Stimulated activated CD8-positive, alpha-beta memory T cell treated with anti-CD3 and anti-CD28 coated beads, Interleukin-12 subunit alpha, Interleukin-12 subunit beta, amount 100 ng/mL, for 24 hours (primary cell): ENCODE data around the gene ZNF2.
A peak's percentile ranks its signal among the peaks of the same experiment; 100 is the strongest.
"Not testable (repeated sequence)": the region's sequence is repeated elsewhere in the genome, so short reads cannot be mapped to it uniquely, and the experiment has no call there.

Experiments
- DNase-seq: peaks from one replicate; pipeline ENCODE4 v3.0.0-alpha.2; 2020; ENCODE audit errors: extremely low read depth

Gene ZNF2

DNA sequence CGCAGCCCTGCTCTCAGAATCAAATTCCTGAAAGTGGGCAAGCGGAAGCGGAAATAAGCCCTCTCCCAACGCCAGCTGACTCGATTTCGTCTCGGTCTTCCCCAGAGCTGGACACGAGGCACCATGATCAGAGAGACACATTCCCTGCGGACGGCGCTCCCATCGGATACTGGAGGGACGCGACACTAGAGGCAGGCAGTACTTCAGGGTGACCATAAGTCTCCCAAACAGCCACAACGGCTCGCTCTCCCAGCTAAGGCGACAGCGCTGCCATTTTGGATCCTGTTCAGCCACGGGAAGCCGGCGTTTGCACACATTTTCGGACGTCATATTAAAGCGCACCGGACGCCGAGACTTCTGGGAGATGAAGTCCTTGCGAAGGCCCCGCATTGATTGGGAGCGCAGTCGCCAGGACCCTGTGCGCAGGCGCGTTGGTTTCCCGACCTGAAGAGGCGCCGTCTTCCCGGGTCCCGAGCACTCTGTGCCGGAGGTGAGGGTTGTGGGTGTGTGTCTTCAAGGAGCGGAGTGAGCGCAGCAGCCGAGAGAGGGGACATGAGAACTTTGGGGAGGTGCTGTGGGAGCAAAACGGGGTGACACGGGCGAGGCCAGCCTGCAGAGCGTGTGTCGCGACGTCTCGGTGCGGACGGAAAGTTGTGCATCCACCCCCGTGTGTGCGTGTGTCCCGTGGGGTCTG, at the start of gene ZNF2:
Gene ZNF2 (plus strand): TSS at position 439 of the 694 bp plus-strand sequence. CDS start 10,418 bp downstream, outside the sequence.
- DNase-seq, result peak; percentile 94

DNA sequence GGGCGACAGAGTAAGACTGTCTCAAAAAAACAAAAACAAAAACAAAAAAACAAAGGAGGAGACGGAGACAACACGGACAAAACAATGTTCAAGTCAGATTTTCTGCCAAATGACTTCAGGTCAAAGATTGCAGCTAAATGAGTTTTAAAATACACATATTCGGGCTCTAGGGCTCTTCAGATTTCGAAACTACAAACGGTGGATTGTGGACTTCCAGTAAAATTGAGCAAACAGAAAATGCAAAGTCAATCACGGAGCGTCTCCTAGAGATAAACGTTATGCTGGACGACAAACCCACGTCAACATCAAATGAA, 44.6 kb upstream of the ZNF2 start:
- no peak for DNase-seq

DNA sequence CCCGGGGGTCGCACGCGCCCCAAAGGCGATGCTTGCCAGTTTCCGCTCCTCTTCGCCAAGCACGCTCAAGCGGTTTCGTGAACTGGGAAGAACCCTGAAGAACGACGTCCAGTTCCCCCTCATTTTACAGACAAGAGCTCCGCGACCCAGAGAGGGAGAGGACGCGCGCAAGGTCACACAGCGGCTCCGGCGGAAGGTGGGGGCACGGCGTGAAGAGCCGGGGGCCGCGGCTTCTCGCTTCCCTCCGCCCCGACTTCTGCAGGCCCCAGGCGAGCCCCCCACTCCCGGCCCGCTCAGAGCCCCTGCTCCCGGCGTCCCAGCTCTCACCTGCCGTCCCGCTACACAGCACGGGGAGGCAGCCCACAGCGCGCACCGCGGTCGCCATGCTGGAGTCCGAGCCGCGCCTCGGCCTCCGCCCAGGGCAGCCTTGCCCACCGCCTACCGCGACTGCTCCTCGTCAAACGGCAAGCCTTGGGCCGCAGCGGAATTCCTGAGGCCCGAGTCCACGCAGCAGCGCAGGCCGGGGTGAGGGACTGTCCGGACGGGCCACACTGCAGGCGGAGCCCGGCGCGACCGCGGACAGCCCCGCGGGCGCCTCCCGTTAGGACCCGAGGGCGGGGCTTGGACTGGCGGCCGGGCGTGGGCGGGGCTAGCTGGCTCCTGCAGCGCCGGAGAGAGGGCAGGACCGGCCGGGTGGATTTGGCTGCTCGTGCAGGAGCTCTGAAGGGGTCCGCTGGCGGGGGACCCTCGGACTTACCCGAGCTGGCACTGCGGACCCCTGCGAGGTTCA, 44.0 kb upstream of the ZNF2 start, which contains the start of gene MRPS5:
Gene MRPS5 (minus strand): TSS at position 402 of the 790 bp plus-strand sequence. CDS start 17 bp downstream, at position 385.
- DNase-seq, result peak; percentile 77

DNA sequence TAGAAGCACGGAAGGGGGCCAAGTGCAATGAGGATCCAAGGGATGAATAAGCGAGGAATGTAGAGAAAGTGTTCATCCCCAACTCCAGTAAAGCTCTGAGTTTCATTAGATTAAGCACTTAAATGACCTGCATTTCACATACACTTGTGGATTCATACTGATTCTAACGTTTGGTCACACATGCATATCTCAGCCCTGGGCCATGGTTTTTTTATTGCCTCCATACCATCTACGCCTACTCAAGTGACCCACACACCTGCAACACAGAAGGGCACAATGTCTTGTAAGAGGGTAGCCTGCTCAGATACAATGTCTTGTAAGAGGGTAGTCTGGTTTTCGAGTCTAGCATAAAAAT, 43.4 kb upstream of the ZNF2 start:
- no peak for DNase-seq

DNA sequence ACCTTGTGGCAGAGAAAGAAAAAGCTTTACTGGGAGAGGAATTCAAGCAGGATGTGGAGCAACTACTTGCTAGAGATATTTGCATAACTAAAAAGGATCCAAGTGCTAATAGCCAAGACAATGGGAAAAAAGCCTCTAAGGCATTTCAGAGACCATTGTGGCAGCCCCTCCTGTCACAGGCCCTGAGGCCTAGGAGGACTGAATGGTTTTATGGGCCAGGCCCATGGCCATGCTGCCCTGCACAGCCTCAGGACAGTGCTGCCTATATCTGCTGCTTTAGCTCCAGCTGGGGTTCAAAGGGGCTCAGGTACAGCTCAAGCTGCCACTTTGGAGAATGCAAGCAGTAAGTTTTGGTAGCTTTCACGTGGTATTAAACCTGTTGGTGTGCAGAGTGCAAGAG, 26.9 kb upstream of the ZNF2 start:
- DNase-seq, result no peak

DNA sequence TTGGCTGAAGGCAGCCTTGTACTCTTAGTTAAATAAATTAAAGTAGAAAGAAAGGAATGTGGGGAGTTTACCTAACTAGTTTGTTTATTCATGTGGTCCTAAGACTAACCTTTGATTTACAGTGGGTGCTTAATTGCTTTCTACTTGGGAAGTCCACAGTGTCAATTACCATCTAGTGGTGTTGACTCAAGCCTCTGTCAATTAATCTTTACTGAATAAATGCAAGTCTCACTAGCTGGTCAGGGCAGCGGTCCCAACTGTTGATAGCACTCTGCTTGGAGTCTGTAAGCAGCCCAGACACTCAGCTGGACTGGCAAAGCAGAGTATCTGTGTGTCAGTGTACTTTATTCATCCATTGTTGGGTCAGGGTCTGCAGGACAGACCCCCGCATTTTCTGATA, 21.8 kb upstream of the ZNF2 start:
- no peak for DNase-seq

DNA sequence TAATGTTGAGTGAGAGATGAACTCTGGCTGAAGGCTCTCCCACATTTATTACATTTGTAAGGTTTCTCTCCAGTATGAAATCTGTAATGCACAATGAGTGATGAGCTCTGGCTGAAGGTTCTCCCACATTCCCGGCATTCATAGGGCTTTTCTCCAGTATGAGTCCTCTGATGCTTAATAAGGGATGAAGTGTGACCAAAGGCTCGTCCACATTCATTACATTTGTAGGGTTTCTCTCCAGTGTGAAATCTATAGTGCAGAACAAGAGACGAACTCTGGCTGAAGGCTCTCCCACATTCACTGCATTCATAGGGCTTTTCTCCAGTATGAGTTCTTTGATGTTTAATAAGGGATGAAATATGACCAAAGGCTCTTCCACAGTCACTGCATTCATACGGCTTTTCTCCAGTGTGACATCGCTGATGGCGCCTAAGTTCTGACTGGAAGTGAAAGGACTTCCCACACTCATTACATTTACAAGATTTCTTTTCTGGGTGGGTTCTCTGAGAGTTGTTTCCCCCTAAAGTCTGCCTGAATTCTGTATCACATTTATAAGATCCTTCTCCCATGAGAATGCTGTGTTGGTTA, 16.1 kb upstream of the ZNF2 start:
- DNase-seq, result no peak

DNA sequence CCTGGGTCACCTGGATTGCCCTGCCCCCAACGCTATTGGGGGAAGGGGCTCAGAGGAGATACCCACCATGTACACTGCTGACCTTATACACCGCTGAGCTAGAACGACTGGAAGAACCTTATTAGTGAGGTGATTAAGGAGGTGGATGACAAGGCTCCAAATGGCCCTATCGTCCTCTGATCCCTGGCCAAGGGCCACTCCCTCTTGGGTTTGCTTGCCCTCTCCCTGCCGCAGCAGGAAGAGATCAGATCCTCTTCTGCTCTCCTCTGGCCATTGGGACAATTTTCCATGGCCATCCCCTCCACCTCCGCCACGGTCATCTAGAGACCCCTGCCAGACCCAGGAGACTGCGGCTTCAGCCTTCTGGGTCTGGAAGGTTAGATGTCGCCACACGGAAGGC, 7.2 kb upstream of the ZNF2 start:
- DNase-seq, result no peak

DNA sequence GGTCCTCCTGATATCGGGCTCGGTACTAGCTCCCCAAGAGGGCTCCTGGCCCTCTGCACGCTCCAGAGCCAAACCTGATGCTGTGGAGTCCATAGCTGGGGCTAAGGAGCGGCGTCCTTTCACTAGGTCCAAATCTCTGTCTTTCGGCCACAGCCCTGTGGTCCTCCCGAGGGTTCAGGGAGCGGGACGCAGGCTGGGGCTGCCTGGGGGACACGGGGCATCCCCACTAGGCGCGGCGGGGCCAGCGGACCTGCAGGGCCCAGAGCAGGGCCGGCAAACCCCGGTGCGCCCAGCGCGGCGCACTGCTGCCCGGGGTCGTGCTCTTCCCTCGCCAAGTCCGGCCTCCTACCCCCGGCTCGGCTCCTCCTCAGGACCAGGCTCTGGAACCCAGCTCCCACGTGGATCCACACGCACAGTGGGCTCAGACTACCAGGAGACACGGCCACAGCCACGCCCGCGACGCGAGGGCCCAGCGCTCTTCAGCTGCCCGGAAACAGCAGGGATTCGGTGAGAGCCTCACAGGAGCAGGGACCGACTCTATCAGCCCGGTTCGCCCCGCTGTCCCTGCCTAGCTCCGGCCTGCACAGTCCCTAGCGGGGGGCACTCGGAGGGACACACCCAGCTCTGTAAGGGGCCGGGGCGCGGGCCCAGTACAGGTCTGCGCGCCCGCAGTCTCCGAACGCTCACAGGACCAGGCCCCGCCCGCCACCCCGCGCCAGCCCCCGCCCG, 6.6 kb upstream of the ZNF2 start:
- DNase-seq, result no peak

DNA sequence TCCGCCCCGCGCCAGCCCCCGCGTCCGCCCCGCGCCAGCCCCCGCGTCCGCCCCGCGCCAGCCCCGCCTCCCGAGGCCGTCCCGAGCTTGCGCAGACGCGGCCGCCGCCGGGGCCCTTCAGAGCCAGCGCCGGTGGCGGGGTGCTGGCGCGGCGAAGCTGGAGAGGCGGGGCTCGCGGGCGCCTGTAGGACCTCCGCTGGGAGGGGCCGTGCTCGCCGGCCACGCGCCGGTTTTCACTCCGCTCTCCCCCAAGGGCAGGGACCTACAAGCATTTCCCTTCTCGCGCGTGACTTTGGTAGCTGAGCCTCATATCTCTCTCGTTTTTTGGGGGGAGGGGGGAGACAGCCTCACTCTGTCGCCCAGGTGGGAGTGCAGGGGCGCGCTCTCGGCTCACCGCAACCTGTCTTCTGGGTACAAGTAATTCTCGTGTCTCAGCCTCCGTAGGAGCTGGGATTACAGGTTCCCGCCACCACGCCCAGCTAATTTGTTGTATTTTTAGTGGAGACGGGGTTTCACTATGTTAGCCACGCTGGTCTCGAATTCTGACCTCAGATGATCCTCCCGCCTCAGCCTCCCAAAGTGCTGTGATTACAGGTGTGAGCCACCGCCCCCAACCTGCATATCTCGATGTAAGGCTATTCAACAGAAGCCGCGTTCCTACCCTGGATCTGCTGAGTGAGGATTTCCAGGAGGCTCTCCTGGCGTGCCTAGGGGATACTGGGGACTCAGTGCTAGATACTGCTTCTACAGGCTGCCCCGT, 5.7 kb upstream of the ZNF2 start, which contains the start of gene ZNF514:
Gene ZNF514 (minus strand): TSS at position 159 of the 760 bp plus-strand sequence. CDS start 6,595 bp downstream, outside the sequence.
- DNase-seq, result peak; percentile 53

DNA sequence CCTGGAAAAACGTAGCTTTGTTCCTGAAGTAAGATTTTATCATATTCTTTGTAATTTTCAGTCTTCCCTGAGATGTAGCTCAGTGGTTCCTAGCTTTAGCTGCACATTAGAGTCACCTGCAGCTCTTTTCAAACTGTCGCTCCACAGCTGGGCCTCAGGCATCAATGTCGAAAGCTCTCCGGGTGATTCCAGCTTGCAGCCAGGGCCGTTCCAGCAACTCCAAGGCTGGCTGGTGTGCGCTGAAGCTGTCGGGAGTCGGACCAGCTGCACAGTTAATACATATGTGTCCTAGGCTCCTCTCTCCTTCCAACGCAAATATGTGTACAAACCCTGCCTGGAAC, 609 bp upstream of the ZNF2 start:
- no peak for DNase-seq

DNA sequence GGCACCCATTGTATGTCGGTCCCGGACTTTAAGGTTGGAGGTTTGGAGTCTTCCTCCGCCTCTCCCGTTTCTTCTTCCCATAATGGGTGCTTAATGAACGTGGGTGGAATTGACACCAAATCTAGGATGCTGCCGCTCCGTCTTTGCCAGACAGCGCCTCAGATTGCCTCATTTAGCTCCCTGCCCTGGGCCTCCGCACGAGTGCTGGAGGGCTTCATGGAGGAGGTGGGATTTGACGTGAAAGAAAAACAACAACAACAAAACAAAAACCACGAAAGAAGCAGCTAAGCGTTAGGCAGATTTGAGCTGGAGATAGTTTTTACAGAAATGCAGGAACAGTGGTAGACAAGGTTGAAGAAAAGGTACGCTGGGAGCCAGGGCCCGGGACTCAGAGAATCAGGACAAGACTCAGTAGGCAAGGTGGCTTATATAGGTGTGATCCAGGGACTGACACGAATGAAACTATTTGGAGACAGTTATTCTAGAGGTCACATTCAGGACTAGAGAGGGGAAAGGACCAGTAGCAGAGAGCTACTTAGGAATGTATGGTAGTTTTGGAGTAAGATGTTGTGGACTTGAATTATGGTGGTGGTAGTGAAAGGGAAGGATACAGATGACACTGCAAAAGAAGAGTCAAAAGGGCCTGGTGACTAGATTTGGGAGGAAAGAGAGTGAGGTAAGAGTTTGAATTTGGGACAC, 605 bp downstream of the ZNF2 start:
- no peak for DNase-seq

DNA sequence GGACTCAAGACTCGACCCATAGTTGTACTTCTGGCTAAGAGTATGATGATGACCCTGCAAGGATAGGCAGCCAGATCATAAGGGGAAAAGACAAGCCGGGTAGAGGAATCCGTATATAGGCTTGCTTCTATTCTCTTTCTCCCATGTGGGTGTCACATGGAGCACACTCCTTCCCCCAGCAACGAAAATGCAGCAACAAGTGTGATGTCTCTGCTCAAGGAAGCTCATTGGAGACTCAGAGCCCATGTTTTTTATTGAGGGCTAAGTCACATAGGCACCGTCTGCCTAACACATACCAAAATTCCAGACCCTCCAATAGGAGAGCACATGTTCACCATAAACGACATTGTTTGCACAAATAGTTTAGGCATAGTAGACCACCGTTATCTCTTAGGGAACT, 6.3 kb downstream of the ZNF2 start:
- DNase-seq, result no peak

DNA sequence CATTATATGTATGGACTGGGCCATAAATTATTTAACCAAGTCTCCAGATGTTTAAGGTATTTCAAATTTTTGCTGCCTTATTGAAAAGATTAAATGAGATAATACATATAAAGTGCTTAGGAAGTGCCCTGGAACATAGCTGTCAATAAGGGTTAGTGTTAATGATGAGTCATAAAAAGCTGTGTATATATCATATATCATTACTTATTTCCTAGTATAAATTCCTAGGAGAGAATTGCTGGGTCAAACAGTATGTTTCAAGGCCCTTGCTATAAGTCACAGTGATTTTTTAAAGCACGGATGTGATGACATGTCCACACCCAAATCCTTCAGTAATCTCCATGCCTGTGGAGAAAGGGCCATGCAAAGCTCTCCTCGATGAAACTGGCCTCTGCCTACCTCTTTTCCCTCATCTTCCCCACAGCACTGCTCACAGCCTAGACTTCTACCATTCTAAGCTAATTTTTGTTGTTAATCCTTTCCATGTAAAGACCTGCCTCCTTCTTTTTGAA, 8.5 kb downstream of the ZNF2 start:
- DNase-seq, result no peak

DNA sequence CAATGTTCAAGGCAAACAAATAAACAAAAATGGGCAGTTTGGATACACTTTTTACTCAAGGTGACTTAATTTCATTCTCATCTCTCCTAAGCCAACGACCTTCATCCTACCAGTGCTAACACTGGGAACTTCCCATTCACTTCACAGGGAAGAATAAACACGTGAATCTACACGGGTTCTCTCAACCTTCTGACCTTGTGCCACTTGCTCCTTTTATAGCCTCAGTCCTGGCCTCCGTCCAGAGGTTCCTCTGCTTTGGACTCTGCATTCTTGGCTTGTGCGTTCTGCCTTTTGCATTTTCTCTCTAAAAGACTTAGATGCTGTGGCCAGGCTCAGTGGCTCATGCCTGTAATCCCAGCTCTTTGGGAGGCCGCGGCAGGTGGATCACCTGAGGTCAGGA, 13.8 kb downstream of the ZNF2 start:
- no peak for DNase-seq

DNA sequence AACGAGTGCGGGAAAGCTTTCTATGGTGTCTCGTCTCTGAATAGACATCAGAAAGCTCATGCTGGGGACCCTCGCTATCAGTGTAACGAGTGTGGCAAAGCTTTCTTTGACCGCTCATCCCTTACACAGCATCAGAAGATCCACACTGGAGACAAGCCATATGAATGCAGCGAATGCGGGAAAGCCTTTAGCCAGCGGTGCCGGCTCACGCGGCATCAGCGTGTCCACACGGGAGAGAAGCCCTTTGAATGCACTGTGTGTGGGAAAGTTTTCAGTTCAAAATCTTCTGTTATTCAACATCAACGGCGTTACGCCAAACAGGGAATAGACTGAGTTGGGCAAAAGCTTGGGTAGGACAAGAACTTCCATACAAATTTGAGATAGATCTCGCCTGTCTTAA, 16.2 kb downstream of the ZNF2 start:
- no peak for DNase-seq

DNA sequence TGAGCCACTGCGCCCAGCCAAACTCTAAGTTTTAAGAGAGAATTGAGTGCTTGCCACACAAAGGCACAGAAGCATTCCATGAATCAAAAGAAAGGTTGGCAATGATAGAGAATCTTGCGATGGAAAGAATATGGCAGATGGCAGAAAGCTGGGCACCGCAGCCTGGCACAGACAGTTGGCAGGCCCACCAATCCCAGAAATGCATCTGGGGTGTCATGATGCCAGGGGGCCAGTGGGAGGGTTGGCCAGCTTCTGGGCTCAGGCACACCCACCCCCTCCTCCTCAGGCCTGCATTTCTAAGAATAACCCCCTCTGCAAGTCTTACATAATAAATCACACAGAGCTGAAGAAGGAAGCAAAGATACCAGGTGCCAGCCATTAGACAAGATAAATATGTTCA, 19.6 kb downstream of the ZNF2 start:
- DNase-seq, result no peak

DNA sequence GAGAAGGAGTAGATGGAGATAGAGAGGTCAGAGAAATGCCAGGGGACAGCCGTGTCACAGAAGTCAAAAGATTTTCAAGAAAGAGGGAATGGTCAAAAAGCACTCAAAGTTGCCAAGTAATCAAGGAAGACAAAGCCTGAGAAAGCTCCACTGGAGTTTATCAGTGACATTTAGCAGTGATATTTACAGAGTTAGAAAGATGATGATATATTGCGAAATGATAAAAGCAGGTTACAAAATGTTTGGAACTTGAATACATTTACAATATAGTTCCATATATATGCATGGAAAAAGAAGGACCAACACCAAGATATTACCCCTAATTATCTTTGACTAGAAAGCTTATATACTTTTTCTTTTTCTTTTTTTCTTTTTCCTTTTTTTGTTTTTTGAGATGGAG, 20.4 kb downstream of the ZNF2 start:
- no peak for DNase-seq

DNA sequence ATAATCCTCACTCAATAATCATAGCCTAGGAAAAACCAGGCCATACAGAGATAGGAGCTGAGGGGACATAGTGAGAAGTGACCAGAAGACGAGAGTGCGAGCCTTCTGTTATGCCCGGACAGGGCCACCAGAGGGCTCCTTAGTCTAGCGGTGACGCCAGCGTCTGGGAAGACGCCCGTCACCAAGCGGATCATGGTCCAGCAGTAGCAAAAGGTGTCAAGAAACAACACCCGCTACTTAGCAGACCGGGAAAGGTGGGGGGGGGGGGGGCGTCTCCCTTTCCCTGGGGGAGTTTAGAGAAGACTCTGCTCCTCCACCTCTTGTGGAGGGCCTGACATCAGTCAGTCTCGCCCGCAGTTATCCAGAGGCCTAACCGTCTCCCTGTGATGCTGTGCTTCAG, 27.3 kb downstream of the ZNF2 start:
- not testable (repeated sequence) for DNase-seq

DNA sequence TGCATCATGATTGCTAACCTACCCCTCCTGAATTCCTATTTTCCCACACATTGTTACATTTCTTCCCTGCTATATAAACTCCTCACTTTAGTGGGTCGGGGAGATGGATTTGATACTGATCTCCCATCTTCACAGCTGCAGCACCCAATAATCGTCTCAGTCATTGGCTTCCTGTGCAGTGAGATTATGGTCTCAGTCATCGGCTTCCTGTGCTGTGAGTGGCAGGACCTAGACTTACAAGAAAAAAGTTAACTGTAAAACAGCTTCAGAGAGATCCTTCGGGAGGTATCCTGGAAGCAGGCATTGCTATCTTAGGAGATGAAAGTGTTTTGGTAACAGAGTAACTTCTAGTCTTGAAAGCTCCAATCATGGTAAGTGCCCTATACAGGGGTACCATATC, 38.3 kb downstream of the ZNF2 start:
- DNase-seq, result no peak

DNA sequence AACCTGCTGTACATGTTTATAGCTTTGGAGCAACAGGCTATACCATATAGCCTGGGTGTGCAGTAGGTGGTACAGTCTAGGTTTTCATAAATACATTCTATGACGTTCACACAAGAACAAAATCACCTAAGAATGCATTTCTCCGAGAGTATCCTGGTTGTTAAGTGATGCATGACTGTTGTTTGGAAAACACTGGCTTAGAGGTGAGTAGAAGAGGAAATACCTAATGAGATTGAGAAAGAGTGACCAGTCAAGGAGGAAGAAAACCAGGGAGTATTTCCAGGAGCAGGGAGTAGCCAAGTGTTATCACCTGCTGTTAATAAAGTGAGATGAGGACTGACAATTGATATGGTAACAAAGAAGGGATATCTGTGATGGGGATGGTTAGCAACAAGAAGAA, 38.8 kb downstream of the ZNF2 start:
- no peak for DNase-seq
